GM10266 (cell line): Measurements from ENCODE around the gene UGT1A8.

Experiments used
- DNase-seq: peaks from one replicate; pipeline ENCODE4 v3.0.0; 2012; ENCODE audit errors: extremely low spot score
- CTCF ChIP-seq: IDR thresholded peaks from 2 replicates; pipeline ENCODE4 v1.5.1; 2012; ENCODE audit warnings: mild to moderate bottlenecking, low read depth; ENCODE audit not compliant: control insufficient read depth, insufficient read depth; ENCODE audit errors: missing control alignments

UGT1A8 gene

GRCh38 chr2:233658610-233659009 is 41.2 kb downstream of the UGT1A8 start:
- no peak for TF ChIP-seq CTCF
- no peak for DNase-seq

GRCh38 chr2:233663911-233664310 is 46.5 kb downstream of the UGT1A8 start:
- no peak for DNase-seq
- TF ChIP-seq CTCF = no peak

DNA sequence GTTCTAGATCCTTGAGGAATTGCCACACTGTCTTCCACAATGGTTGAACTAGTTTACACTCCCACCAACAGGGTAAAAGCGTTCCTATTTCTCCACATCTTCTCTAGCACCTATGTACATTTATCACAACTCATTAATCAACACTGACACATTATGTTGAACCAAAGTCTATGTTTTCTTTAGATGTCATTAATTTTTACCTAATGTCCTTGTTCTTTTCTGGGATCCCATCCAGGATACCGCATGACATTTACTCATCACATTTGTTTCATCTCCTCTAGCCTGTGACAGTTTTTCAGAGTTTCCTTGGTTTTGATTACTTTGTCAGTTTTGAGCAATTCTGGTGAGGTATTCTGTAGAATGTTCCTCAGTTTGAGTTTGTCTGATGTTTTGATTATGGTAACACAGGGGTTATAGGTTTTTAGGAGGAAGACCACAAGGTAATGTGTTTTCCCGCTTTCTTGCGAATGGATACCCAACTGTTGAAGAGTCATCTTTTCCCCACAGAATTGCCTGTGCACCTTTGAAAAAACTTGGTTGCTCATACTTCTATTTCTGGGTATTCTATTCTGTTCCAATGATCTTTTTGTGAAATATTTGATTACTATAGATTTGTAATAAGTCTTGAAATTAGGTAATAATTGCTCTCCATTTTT is 51.3 kb downstream of the UGT1A8 start:
- no peak for TF ChIP-seq CTCF
- DNase-seq = no peak

GRCh38 chr2:233671290-233672161 is 54.1 kb downstream of the UGT1A8 start, which contains the start of gene UGT1A9:
UGT1A9 (plus strand) TSS chr2:233671898; CDS start chr2:233671935, 37 bp downstream.
- DNase-seq = no peak
- no peak for TF ChIP-seq CTCF

DNA sequence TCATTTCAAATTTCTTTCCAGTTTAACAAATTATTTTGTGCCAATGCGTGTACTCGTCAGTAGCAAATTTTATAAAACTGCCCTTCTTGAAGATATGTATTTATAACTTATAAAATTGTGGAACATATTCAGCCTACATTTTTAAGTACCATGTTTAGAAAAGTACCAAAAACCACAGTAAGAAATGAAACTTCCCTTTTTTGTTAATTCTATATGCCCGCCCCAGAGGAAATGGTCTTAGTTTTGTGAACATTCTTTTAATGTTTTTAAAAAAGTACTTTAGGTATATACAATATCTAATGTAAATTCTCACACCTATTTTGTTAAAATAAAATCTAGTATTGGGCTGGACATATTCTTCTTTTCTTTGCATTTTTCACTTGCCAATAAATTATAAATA is 55.5 kb downstream of the UGT1A8 start:
- DNase-seq = no peak
- no peak for TF ChIP-seq CTCF

- TF ChIP-seq CTCF = no peak
Measured at GRCh38 chr2:233673896-233674295, 56.5 kb downstream of the UGT1A8 start.

GRCh38 chr2:233674314-233674713 is 56.9 kb downstream of the UGT1A8 start:
- DNase-seq = no peak
- TF ChIP-seq CTCF = no peak

More at GRCh38 chr2:233673896-233674295, 56.5 kb downstream of the UGT1A8 start:
- DNase-seq = no peak
